ENCODE data around the gene CDC16. TPM values are rescaled to one million over a fixed set of nuclear protein-coding genes. Genes with fewer than 3 reads are reported as not detected.

Gene CDC16
- total and polyA plus RNA-seq, 2 of the 8 experiments (the other 6 are each of a cell fraction or from before 2014, with no cell fraction given), result 42.5 to 83.4 TPM

DNA sequence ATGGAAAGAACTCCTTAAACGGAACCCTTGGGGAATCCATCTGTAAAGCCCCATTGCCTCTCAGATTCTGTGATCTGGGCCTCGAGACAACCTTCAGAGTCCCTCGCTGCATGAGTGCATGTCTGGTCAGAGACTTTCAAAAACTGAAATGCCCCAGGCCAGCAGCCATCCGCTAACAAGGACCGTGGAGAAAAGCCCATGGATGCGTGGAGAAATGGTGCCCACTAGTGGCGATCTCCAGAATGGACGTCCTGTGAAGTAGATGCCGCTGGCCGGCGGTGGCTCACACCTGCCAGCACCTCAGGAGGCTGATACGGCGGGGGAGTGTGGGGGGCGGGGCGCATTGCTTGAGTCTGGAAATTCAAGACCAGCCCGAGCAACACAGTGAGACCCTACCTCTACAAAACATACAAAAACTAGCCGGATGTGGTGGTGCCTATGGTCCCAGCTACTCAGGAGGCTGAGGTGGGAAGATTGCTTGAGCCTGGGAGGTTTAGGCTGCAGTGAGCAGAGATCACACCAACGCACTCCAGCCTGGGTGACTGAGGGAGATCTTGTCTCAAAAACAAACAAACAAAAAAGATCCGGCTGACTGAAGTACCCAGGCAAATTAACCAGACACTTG lies 7.9 kb upstream of the CDC16 start (continued):
- TF ChIP-seq RNF2 (IDR thresholded peaks at IDR 0.05; ENCODE audit: borderline replicate concordance, low read depth, low read length, missing control alignments, poor library complexity, severe bottlenecking) (no peak), GTF2F1 (IDR thresholded peaks at IDR 0.05; ENCODE audit: borderline replicate concordance, low read depth, low read length) (no peak), ASH2L (IDR thresholded peaks at IDR 0.05; ENCODE audit: low read length) (no peak), ZNF274 (IDR thresholded peaks at IDR 0.05; ENCODE audit: borderline replicate concordance, extremely low read depth, low read length) (no peak), FOSL1 (IDR thresholded peaks at IDR 0.05; ENCODE audit: insufficient read depth, low read depth, low read length) (no peak)
